IMR-90 (cell line): Measurements from ENCODE around the gene FGR. TPM values are rescaled to one million over a fixed set of nuclear protein-coding genes. Genes with fewer than 3 reads are reported as not detected.

Experiments used
- ATAC-seq: fragments of 200-7000 bp; cut with Tn5 transposase; 2 replicates; pipeline ENCODE4 v1.9.1; 2020; ENCODE audit warnings: low read depth, mild to moderate bottlenecking, moderate library complexity
- BruUV-seq: library from RNA; stranded (reverse); fragments of 400-500 nt; replicated peaks from 2 replicates; lab custom pipeline; 2021; lab: Mats Ljungman, UMichigan
- CTCF ChIA-PET: fragments of 300-600 bp; formaldehyde crosslinking; extraction: SDS; loops from one replicate; lab custom pipeline; 2021; ENCODE audit warnings: antibody characterized with exemption; lab: Yijun Ruan, JAX
- POLR2A ChIA-PET: fragments of 300-600 bp; sonication (Branson Sonifier 250); formaldehyde crosslinking; loops from one replicate; lab custom pipeline; 2022; ENCODE audit warnings: antibody characterized with exemption; ENCODE audit not compliant: unreplicated experiment; lab: Charles Lee
- DNase-seq: peaks from one replicate; pipeline ENCODE4 v3.0.0; 2013
- H2AFZ ChIP-seq: replicated peaks from 2 replicates; pipeline ENCODE3; 2013; ENCODE audit warnings: low read length, mild to moderate bottlenecking; ENCODE audit not compliant: poor library complexity
- H2AK5ac ChIP-seq: 2 replicates; pipeline ENCODE4 v1.6.1; 2013; ENCODE audit warnings: low read depth, low read length, inconsistent platforms
- H2AK9ac ChIP-seq: replicated peaks from 2 replicates; pipeline ENCODE3; 2013; ENCODE audit warnings: mild to moderate bottlenecking, low read depth, low read length, moderate library complexity; ENCODE audit not compliant: poor library complexity
- H2BK120ac ChIP-seq: 2 replicates; pipeline ENCODE4 v1.6.1; 2013; ENCODE audit warnings: low read depth, low read length, inconsistent platforms
- H2BK15ac ChIP-seq: 3 replicates; pipeline ENCODE4 v1.6.1; 2013; ENCODE audit warnings: low read depth, low read length, inconsistent platforms
- H2BK20ac ChIP-seq: 2 replicates; pipeline ENCODE4 v1.6.1; 2013; ENCODE audit warnings: low read depth, mild to moderate bottlenecking, inconsistent platforms, low read length, moderate library complexity
- H2BK5ac ChIP-seq: 2 replicates; pipeline ENCODE4 v1.6.1; 2013; ENCODE audit warnings: mild to moderate bottlenecking, low read depth, low read length, inconsistent platforms; ENCODE audit not compliant: poor library complexity, severe bottlenecking
- H3K14ac ChIP-seq: replicated peaks from 2 replicates; pipeline ENCODE4 v1.6.1; 2013; ENCODE audit warnings: low read depth, low read length, inconsistent platforms
- H3K18ac ChIP-seq: 2 replicates; pipeline ENCODE4 v1.6.1; 2013; ENCODE audit warnings: low read depth, low read length, control low read depth
- H3K23ac ChIP-seq: 2 replicates; pipeline ENCODE4 v1.6.1; 2013; ENCODE audit warnings: low read depth, low read length, inconsistent platforms
- H3K27ac ChIP-seq: 2 replicates; pipeline ENCODE4 v1.5.1; 2013; ENCODE audit warnings: mild to moderate bottlenecking, control low read depth, low read length; ENCODE audit not compliant: insufficient read depth
- H3K27me3 ChIP-seq: 2 replicates; pipeline ENCODE4 v1.6.1; 2013; ENCODE audit warnings: low read length; ENCODE audit not compliant: control insufficient read depth, insufficient read depth
- H3K36me3 ChIP-seq: 2 replicates; pipeline ENCODE4 v1.6.1; 2013; ENCODE audit warnings: low read length, mixed read lengths; ENCODE audit not compliant: control insufficient read depth, insufficient read depth
- H3K4ac ChIP-seq: 2 replicates; pipeline ENCODE4 v1.6.1; 2013; ENCODE audit warnings: low read depth, low read length, inconsistent platforms
- H3K4me1 ChIP-seq: 2 replicates; pipeline ENCODE4 v1.6.1; 2013; ENCODE audit warnings: low read length, mixed read lengths; ENCODE audit not compliant: control insufficient read depth, insufficient read depth
- H3K4me2 ChIP-seq: 2 replicates; pipeline ENCODE4 v1.6.1; 2013; ENCODE audit warnings: low read depth, mild to moderate bottlenecking, control low read depth, low read length, moderate library complexity
- H3K4me3 ChIP-seq: 2 replicates; pipeline ENCODE4 v1.5.1; 2013; ENCODE audit warnings: low read depth, mild to moderate bottlenecking, control low read depth, low read length, moderate library complexity; ENCODE audit not compliant: insufficient read depth
- H3K56ac ChIP-seq: 2 replicates; pipeline ENCODE4 v1.6.1; 2013; ENCODE audit warnings: low read length, inconsistent platforms; ENCODE audit not compliant: insufficient read depth; ENCODE audit errors: extremely low read depth
- H3K79me1 ChIP-seq, 2 experiments: 2 replicates each; pipeline ENCODE4 v1.6.1; 2013; ENCODE audit warnings: low read length in 2 of 2, inconsistent platforms in 1 of 2, low read depth in 1 of 2
- H3K9ac ChIP-seq: 2 replicates; pipeline ENCODE4 v1.6.1; 2013; ENCODE audit warnings: low read depth, low read length, control low read depth
- H3K9me1 ChIP-seq: 2 replicates; pipeline ENCODE4 v1.6.1; 2013; ENCODE audit warnings: low read length, inconsistent platforms; ENCODE audit not compliant: insufficient read depth
- H3K9me3 ChIP-seq: 2 replicates; pipeline ENCODE4 v1.6.1; 2013; ENCODE audit warnings: low read length; ENCODE audit not compliant: control insufficient read depth, insufficient read depth
- H4K20me1 ChIP-seq: 2 replicates; pipeline ENCODE4 v1.6.1; 2013; ENCODE audit warnings: low read length, inconsistent platforms; ENCODE audit not compliant: insufficient read depth
- H4K5ac ChIP-seq: 2 replicates; pipeline ENCODE4 v1.6.1; 2013; ENCODE audit warnings: mild to moderate bottlenecking, low read depth, low read length, control low read depth
- H4K8ac ChIP-seq, 2 experiments: 2 replicates each; pipeline ENCODE4 v1.6.1; 2013; ENCODE audit warnings: low read depth in 2 of 2, low read length in 2 of 2, control low read depth in 1 of 2, inconsistent platforms in 1 of 2
- H4K91ac ChIP-seq: 2 replicates; pipeline ENCODE4 v1.6.1; 2013; ENCODE audit warnings: low read depth, low read length, inconsistent platforms; ENCODE audit not compliant: insufficient read depth
- BHLHE40 ChIP-seq: fragments of 150-350 bp; IDR thresholded peaks from 2 replicates; pipeline ENCODE4 v1.6.1; 2016; ENCODE audit warnings: mild to moderate bottlenecking, low read depth, low read length
- CEBPB ChIP-seq: IDR thresholded peaks from 2 replicates; pipeline ENCODE4 v1.6.1; 2012; ENCODE audit warnings: low read depth, low read length, improper control_type of control experiment
- CHD1 ChIP-seq: IDR thresholded peaks from 2 replicates; pipeline ENCODE4 v1.6.1; 2012; ENCODE audit warnings: low read depth, low read length, improper control_type of control experiment
- ELK1 ChIP-seq: fragments of 150-350 bp; IDR thresholded peaks from 2 replicates; pipeline ENCODE4 v1.6.1; 2016; ENCODE audit warnings: low read depth, mild to moderate bottlenecking, low read length, moderate library complexity, borderline replicate concordance
- FOS ChIP-seq: fragments of 150-350 bp; IDR thresholded peaks from 2 replicates; pipeline ENCODE4 v1.6.1; 2016; ENCODE audit warnings: low read depth, low read length
- MAFK ChIP-seq: IDR thresholded peaks from 2 replicates; pipeline ENCODE4 v1.6.1; 2012; ENCODE audit warnings: low read depth, low read length, improper control_type of control experiment
- MAZ ChIP-seq: IDR thresholded peaks from 2 replicates; pipeline ENCODE4 v1.6.1; 2012; ENCODE audit warnings: low read depth, mild to moderate bottlenecking, low read length, improper control_type of control experiment, moderate library complexity, borderline replicate concordance
- MXI1 ChIP-seq: IDR thresholded peaks from 2 replicates; pipeline ENCODE4 v1.6.1; 2012; ENCODE audit warnings: low read depth, mild to moderate bottlenecking, low read length, moderate library complexity, borderline replicate concordance
- NFE2L2 ChIP-seq: fragments of 150-350 bp; IDR thresholded peaks from 2 replicates; pipeline ENCODE4 v1.6.1; 2016; ENCODE audit warnings: low read depth, mild to moderate bottlenecking, low read length
- POLR2A ChIP-seq: IDR thresholded peaks from 2 replicates; pipeline ENCODE4 v1.6.1; 2012; ENCODE audit warnings: mild to moderate bottlenecking, low read depth, low read length
- RAD21 ChIP-seq: IDR thresholded peaks from 2 replicates; pipeline ENCODE4 v1.6.1; 2012; ENCODE audit warnings: low read length, improper control_type of control experiment
- RCOR1 ChIP-seq: IDR thresholded peaks from 2 replicates; pipeline ENCODE4 v1.6.1; 2012; ENCODE audit warnings: mild to moderate bottlenecking, low read length, improper control_type of control experiment; ENCODE audit not compliant: insufficient replicate concordance
- RFX5 ChIP-seq: IDR thresholded peaks from 2 replicates; pipeline ENCODE4 v1.8.0; 2012; ENCODE audit warnings: low read depth, mild to moderate bottlenecking, low read length, moderate library complexity
- SMC3 ChIP-seq: fragments of 150-350 bp; IDR thresholded peaks from 2 replicates; pipeline ENCODE4 v1.6.1; 2016; ENCODE audit warnings: low read depth, mild to moderate bottlenecking, antibody characterized with exemption, low read length, moderate library complexity
- USF2 ChIP-seq: fragments of 150-350 bp; IDR thresholded peaks from 2 replicates; pipeline ENCODE4 v1.6.1; 2017; ENCODE audit warnings: mild to moderate bottlenecking, antibody characterized with exemption, low read length, low read depth
- WGBS, 2 experiments: methylation state at CpG; one replicate each; pipeline versions ENCODE4 v1.1.5 to v1.1.7; 2013; ENCODE audit warnings: missing lambda C conversion rate in 2 of 2; ENCODE audit not compliant: insufficient read length in 1 of 2; ENCODE audit errors: extremely low coverage in 2 of 2; 5-methylcytosine and 5-hydroxymethylcytosine counted together
- dilution Hi-C: fragments of 300-500 bp; cut with HindIII; formaldehyde crosslinking; loops from one replicate; pipeline ENCODE4 v1.14.3; 2018; ENCODE audit warnings: low sequenced_read_pairs; ENCODE audit not compliant: unreplicated experiment
- in situ Hi-C: fragments of 300-500 bp; cut with MboI; formaldehyde crosslinking; loops from 3 replicates; pipeline ENCODE4 v1.14.3; 2019; ENCODE audit warnings: low sequenced_read_pairs, inconsistent platforms, mixed read lengths
- intact Hi-C: fragments of 100-400 bp; cut with micrococcal nuclease; formaldehyde crosslinking; loops from 2 replicates; pipeline ENCODE4 v1.10.0; 2022
- polyA plus RNA-seq, 3 experiments: library from polyadenylated mRNA; depleted of rRNA; stranded (reverse); fragments of >200 nt; gene quantifications; 2 replicates each; pipeline ENCODE4 v1.2.3, GENCODE V29; 2012; ENCODE audit warnings: low replicate concordance in 1 of 3
- total RNA-seq: library from RNA; depleted of rRNA; stranded (reverse); fragments of >200 nt; gene quantifications from 2 replicates; pipeline ENCODE4 v1.2.3, GENCODE V29; 2012
- TF ChIP-seq, protein P1 (sequence below): conservative IDR thresholded peaks from 2 replicates; pipeline ENCODE4 v1.5.1; 2012; ENCODE audit warnings: mild to moderate bottlenecking, low read depth, low read length, improper control_type of control experiment

The FGR gene
- total and polyA plus RNA-seq, 2 of the 4 experiments (the other 2 are of a cell fraction): not detected

DNA sequence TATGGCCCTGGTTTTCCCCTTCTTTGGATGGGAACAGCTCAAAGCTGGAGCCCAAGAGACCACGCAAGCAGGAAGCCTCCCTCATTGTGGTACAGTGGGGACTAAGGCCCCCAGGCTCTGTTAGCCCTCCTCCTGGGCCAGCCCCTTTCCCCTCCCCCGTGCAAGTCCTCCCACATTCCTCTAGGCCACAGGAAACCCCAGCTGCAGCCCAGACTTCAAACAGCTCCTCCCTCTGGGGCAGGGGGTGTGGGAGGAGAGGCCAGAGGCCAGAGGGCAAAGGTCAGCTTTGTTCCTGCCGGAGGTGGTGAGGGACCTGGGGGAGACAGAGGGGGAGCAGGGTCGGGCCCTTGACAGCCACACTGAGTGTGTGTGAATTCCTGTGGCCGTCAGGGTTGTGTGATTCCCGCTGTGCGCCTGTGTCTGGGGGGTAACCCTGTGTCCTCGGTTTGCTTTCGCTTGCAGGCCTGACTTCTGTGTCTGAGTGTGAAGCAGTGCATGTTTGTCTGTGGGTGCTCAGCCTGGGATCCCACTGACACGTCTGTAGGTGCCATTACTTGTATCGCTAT, 27.7 kb downstream of the FGR start:
- no peak overlapping the region for H4K8ac ChIP-seq
- H3K56ac ChIP-seq: no peak overlapping the region
- no TSS peak for BruUV-seq
- no peak overlapping the region for H3K14ac ChIP-seq
- CTCF ChIA-PET: interaction anchor here (0.6 to 1.5 kb wide), 13 partner anchors 14 to 307 kb away, joined by 3 to 6 read pairs (median 4); no protein-coding TSS in a partner anchor
- no peaks in the 10 kb centered on the region for H3K9me1 ChIP-seq
- WGBS, 2 experiments: 14% methylated on average over 1 of the region's 11 CpGs; no CpG with 5 or more reads in 1 of the 2 experiments
- H3K18ac ChIP-seq: no peak overlapping the region
- H3K27ac ChIP-seq: no peak overlapping the region
- no peak overlapping the region for H3K9ac ChIP-seq
- no peaks in the 10 kb centered on the region; the same call in 1 of the 2 replicates for H3K4me1 ChIP-seq
- peak overlapping the region; percentile 15 for H2AFZ ChIP-seq
- no peak overlapping the region for H3K4me3 ChIP-seq
- no peak for ATAC-seq
- in situ Hi-C loops: loop anchor here (5.0 kb wide), 2 partner anchors 210 to 305 kb away; no protein-coding TSS in a partner anchor
- no peak for DNase-seq
- no peak overlapping the region for H4K91ac ChIP-seq
- H4K5ac ChIP-seq: no peak overlapping the region
- peak overlapping the region; percentile 53 for H2AK9ac ChIP-seq
- H3K9me3 ChIP-seq: no peaks in the 10 kb centered on the region
- TF ChIP-seq SMC3 (no peak), CEBPB (no peak), POLR2A (no peak), RCOR1 (no peak), NFE2L2 (no peak), ELK1 (no peak), MAZ (no peak), RFX5 (no peak), MAFK (no peak), MXI1 (no peak), USF2 (no peak), BHLHE40 (no peak), CHD1 (no peak), RAD21 (no peak), FOS (no peak)
- TF ChIP-seq, protein P1, sequence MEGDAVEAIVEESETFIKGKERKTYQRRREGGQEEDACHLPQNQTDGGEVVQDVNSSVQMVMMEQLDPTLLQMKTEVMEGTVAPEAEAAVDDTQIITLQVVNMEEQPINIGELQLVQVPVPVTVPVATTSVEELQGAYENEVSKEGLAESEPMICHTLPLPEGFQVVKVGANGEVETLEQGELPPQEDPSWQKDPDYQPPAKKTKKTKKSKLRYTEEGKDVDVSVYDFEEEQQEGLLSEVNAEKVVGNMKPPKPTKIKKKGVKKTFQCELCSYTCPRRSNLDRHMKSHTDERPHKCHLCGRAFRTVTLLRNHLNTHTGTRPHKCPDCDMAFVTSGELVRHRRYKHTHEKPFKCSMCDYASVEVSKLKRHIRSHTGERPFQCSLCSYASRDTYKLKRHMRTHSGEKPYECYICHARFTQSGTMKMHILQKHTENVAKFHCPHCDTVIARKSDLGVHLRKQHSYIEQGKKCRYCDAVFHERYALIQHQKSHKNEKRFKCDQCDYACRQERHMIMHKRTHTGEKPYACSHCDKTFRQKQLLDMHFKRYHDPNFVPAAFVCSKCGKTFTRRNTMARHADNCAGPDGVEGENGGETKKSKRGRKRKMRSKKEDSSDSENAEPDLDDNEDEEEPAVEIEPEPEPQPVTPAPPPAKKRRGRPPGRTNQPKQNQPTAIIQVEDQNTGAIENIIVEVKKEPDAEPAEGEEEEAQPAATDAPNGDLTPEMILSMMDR: no peak
- no peak overlapping the region for H2BK120ac ChIP-seq
- peak overlapping the region; percentile 43; the same call in 1 of the 2 replicates for H2AK5ac ChIP-seq
- no peak overlapping the region for H3K4ac ChIP-seq
- no peak overlapping the region for H2BK5ac ChIP-seq
- peaks cover 4% of the 10 kb centered on the region for H4K20me1 ChIP-seq
- POLR2A ChIA-PET: no interaction called here
- H3K4me2 ChIP-seq: no peak overlapping the region
- peaks cover 26% of the 10 kb centered on the region for H3K27me3 ChIP-seq
- H3K79me1 ChIP-seq: peaks cover 0 to 3% of the 10 kb centered on the region in 2 experiments; a peak in 1 of 4 replicates
- dilution Hi-C loops: no loop called here
- no peak overlapping the region for H2BK20ac ChIP-seq
- intact Hi-C loops: no loop called here
- H2BK15ac ChIP-seq: no peak overlapping the region
- H3K36me3 ChIP-seq: no peaks in the 10 kb centered on the region
- H3K23ac ChIP-seq: no peak overlapping the region
